OCI-LY3 (cell line): ENCODE measurements around the gene ASPG.

Experiments used
- H2AFZ ChIP-seq: fragments of 200-600, 300-600 bp; shearing (Covaris generic); 2 replicates; pipeline ENCODE4 v1.6.0; 2014; ENCODE audit warnings: antibody characterized with exemption, low read depth, low read length
- H3K27ac ChIP-seq: fragments of 200-600, 300-600 bp; sonication (generic); 2 replicates; pipeline ENCODE4 v1.5.1; 2014; ENCODE audit warnings: mild to moderate bottlenecking, low read length, moderate library complexity, mixed read lengths
- H3K27me3 ChIP-seq: fragments of 200-600, 300-600 bp; sonication (generic); 2 replicates; pipeline ENCODE4 v1.6.1; 2014; ENCODE audit warnings: low read depth, low read length, mixed read lengths
- H3K36me3 ChIP-seq: fragments of 200-600, 300-600 bp; sonication (generic); replicated peaks from 2 replicates; pipeline ENCODE3; 2014; ENCODE audit warnings: low read depth, low read length, mixed read lengths
- H3K4me1 ChIP-seq: fragments of 300-600, 200-600 bp; sonication (generic); 2 replicates; pipeline ENCODE4 v1.6.1; 2014; ENCODE audit warnings: low read length, mixed read lengths
- H3K4me2 ChIP-seq: fragments of 200-600, 300-600 bp; sonication (generic); 2 replicates; pipeline ENCODE4 v1.6.1; 2014; ENCODE audit warnings: low read length, mixed read lengths
- H3K4me3 ChIP-seq: fragments of 300-600, 200-600 bp; sonication (generic); 2 replicates; pipeline ENCODE4 v1.5.1; 2014; ENCODE audit warnings: antibody characterized with exemption, mild to moderate bottlenecking, low read length, moderate library complexity
- H3K79me2 ChIP-seq: fragments of 300-600, 200-600 bp; shearing (Covaris generic); 2 replicates; pipeline ENCODE4 v1.6.1; 2014; ENCODE audit warnings: mild to moderate bottlenecking, low read length, mixed read lengths
- H3K9ac ChIP-seq: fragments of 300-600, 200-600 bp; shearing (Covaris generic); 2 replicates; pipeline ENCODE4 v1.6.0; 2014; ENCODE audit warnings: mild to moderate bottlenecking, low read length, moderate library complexity
- H3K9me3 ChIP-seq: fragments of 200-600, 300-600 bp; shearing (Covaris generic); 2 replicates; pipeline ENCODE4 v1.6.1; 2014; ENCODE audit warnings: low read length, mixed read lengths; ENCODE audit not compliant: insufficient read depth
- H4K20me1 ChIP-seq: fragments of 200-600, 300-600 bp; sonication (generic); 2 replicates; pipeline ENCODE4 v1.6.1; 2016; ENCODE audit warnings: low read length, mixed read lengths; ENCODE audit not compliant: insufficient read depth
- EZH2phosphoT487 ChIP-seq: fragments of 200-600 bp; shearing (Covaris generic); IDR thresholded peaks from 2 replicates; pipeline ENCODE4 v1.6.1; 2018; ENCODE audit warnings: antibody characterized with exemption, mixed run types, low read depth
- TF ChIP-seq, protein P1 (sequence below): fragments of 200-600, 300-600 bp; sonication (generic); IDR thresholded peaks from 2 replicates; pipeline ENCODE4 v1.5.1; 2014; ENCODE audit warnings: antibody characterized with exemption, low read length, low read depth

ASPG gene

DNA sequence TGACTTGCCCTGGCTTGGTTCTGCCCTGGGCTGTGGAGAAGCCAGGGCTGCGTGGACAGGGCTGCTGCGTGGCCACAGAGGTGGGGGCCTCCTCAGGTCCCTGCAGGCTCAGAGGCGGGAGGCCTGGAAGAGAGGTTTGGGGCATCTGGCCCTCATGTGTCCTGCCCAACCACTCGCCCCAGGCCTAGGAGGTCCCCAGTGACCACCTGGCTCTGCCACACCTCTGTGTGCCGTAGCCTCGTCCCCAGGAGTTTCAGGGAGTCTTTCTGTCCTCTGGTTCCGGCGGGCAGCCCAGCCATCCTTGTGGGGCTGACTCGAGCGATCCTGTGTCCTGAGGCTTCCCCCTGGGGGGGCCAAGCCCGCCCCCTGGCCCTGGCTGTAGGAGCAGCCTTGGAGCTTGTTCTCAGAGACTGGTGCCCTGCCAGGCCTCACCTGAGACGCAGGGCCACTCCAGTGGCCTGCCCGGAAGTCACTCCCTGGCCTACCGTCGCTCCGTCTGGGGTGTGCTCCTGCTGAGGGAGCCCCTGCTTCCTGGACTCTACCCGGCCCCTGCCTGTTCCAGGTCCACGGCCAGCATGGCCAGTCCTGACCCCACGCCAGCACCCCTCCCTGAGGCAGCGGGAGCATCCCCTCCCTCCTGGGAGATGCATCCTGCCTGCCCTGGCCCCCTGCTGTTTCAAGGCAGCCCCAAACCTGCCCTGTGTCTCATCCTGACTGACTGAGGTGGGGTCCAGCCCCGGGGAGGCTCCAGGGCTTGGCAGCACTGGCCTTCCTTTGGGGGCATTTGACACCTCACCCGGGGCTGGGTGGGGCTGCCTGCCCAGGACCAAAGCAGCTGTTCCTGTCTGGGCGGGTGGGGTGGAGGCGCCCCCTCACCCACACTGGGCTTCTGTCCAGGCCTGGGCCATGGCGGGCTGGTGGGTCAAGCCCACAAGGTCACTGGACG is 13.9 kb downstream of the ASPG start:
- Histone ChIP-seq H3K9ac (no peak overlapping the region), H3K4me1 (peaks cover 2% of the 10 kb centered on the region; the same call in 1 of the 2 replicates), H3K27me3 (no peaks in the 10 kb centered on the region), H3K79me2 (no peaks in the 10 kb centered on the region), H3K9me3 (no peaks in the 10 kb centered on the region), H3K27ac (no peak overlapping the region), H4K20me1 (no peaks in the 10 kb centered on the region), H3K36me3 (no peaks in the 10 kb centered on the region), H2AFZ (no peak overlapping the region), H3K4me2 (no peak overlapping the region), H3K4me3 (no peak overlapping the region)
- TF ChIP-seq, protein P1, sequence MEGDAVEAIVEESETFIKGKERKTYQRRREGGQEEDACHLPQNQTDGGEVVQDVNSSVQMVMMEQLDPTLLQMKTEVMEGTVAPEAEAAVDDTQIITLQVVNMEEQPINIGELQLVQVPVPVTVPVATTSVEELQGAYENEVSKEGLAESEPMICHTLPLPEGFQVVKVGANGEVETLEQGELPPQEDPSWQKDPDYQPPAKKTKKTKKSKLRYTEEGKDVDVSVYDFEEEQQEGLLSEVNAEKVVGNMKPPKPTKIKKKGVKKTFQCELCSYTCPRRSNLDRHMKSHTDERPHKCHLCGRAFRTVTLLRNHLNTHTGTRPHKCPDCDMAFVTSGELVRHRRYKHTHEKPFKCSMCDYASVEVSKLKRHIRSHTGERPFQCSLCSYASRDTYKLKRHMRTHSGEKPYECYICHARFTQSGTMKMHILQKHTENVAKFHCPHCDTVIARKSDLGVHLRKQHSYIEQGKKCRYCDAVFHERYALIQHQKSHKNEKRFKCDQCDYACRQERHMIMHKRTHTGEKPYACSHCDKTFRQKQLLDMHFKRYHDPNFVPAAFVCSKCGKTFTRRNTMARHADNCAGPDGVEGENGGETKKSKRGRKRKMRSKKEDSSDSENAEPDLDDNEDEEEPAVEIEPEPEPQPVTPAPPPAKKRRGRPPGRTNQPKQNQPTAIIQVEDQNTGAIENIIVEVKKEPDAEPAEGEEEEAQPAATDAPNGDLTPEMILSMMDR, result no peak
- no peak for TF ChIP-seq EZH2phosphoT487

DNA sequence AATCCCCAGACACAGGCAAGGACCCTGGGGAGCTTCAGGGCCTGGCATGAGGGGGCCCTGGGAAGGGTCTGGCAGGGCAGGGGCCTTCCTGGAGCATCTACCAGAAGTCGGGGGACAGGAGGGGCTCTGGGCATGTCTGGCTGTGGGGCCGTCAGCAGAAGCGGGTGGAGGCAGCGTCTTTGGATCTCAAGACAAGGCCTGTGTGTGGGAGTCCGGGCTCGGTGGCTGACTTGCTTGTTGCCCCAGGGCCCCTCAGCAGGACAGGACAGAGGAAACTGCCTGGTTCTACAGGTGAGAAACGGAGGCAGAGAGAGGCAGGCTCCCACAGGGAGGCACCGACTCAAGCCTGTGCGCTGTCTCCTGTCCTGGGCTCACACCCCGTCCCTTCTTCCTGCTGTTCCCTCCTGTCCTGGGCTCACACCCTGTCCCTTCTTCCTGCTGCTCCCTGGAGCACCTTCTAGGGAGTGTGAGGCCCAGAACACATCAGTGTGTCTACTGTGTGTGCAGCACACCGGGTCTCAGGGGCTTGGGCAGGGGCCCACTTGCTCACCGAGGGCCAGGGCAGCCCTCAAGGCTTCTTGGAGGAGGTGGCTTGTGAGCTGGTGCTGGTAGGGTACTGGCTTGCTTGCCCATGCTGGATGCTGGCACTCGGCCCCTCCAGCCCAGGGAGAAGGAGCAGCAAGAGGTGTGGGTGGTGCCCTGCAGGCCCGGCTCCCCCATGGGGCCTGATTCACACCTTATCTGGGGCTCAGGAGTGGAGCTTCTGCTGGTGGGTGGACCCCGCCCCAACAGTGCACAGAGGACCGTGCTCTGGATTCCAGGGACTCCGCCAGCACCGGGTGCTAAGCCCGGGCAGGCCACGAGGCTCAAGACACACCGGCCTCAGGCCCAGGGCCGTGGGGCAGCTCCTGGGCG is 14.9 kb downstream of the ASPG start:
- Histone ChIP-seq H3K4me1 (no peaks in the 10 kb centered on the region), H3K27me3 (no peaks in the 10 kb centered on the region), H3K27ac (no peak overlapping the region), H3K79me2 (no peaks in the 10 kb centered on the region), H3K9me3 (no peaks in the 10 kb centered on the region), H3K4me2 (no peak overlapping the region), H2AFZ (no peak overlapping the region), H3K4me3 (no peak overlapping the region), H3K36me3 (no peaks in the 10 kb centered on the region), H3K9ac (no peak overlapping the region), H4K20me1 (no peaks in the 10 kb centered on the region)
- TF ChIP-seq, protein P1, result no peak

DNA sequence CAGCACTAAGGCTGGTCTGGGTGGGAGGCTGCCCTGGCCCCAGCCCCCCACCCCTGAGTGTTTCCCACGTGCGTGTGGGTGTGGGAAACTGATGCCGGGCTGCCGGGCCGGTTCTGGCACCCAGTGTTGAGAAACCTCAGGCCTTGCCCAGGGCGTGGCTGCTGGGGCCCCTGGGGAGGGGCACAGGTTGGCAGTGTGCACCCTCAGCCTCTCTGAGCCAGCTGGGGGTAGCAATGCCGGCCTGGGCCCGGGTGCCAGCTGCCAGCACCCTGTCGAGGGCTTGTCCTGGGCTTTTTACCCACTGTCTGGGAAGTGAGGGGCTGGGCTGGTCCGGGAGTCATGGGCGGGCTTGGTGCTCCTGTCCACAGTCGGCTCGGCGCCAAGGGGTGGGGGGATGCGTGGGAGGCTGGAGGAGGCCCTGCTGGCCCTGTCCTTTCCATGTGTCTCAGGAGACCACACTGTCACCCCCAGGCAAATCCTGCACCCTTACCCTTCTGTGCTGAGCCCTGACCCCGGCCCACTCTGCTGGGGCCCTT is 15.7 kb downstream of the ASPG start:
- no peaks in the 10 kb centered on the region for H3K9me3 ChIP-seq
- H3K4me1 ChIP-seq, result no peaks in the 10 kb centered on the region
- TF ChIP-seq, protein P1, result no peak
- no peak for TF ChIP-seq EZH2phosphoT487
- H3K27ac ChIP-seq, result no peak overlapping the region
- no peak overlapping the region for H3K4me3 ChIP-seq
- no peaks in the 10 kb centered on the region for H4K20me1 ChIP-seq
- no peaks in the 10 kb centered on the region for H3K36me3 ChIP-seq
- H3K4me2 ChIP-seq, result no peak overlapping the region
- no peak overlapping the region for H2AFZ ChIP-seq
- no peaks in the 10 kb centered on the region for H3K27me3 ChIP-seq
- H3K9ac ChIP-seq, result no peak overlapping the region
- H3K79me2 ChIP-seq, result no peaks in the 10 kb centered on the region
